Left colon (tissue), 2 donors: ENCODE measurements around the gene KLHL3. TPM values are rescaled to one million over a fixed set of nuclear protein-coding genes. Genes with fewer than 3 reads are reported as not detected.

ENCODE experiments used
- ATAC-seq: fragments of 200-7000 bp; cut with Tn5 transposase; one replicate; pipeline ENCODE4 v1.9.1; 2020; ENCODE audit warnings: mild to moderate bottlenecking, moderate library complexity
- DNase-seq, 2 donors: peaks; one replicate each; pipeline ENCODE4 v3.0.0-alpha.2; 2020
- intact Hi-C, 2 donors: fragments of 100-400 bp; cut with DNase I in 1 of 2; cut with micrococcal nuclease in 1 of 2; formaldehyde crosslinking; loops; one replicate each; pipeline versions ENCODE4 v1.11.2 to v1.14.0; 2022; cut with DNase I, micrococcal nuclease
- microRNA-seq, 2 donors: library from miRNA; unstranded; fragments of <30 nt; microRNA quantifications; one replicate each; pipeline versions ENCODE4 v1.1.0 to v1.2.0, GENCODE V29; 2020
- total RNA-seq, 2 donors: library from RNA; stranded (reverse); fragmentation: NEBNext Ultra II Directional; extraction: Animal tissue kit (Norgen Biotek cat#: 25700); gene quantifications; one replicate each; pipeline ENCODE4 v1.2.1, GENCODE V29; 2021
- donor health status: DM: no; HTN: no; CAD: no.
- donor health status: DM: yes; HTN: yes; CAD: no.

KLHL3 gene
- total RNA-seq, 2 donors from 2014 or later = 5.8 to 6.2 TPM

GRCh38 chr5:137573376-137573775, 162.5 kb downstream of the KLHL3 start:
- no peak for DNase-seq
- no peak for ATAC-seq
- intact Hi-C loops = no loop called here

- intact Hi-C loops = no loop called here
- no peak for ATAC-seq
- no peak for DNase-seq
These were observed 163.7 kb downstream of the KLHL3 start for GRCh38 chr5:137572042-137572695.

- intact Hi-C loops = no loop called here
- ATAC-seq = no peak
- no peak for DNase-seq
These were observed 165.8 kb downstream of the KLHL3 start for GRCh38 chr5:137570070-137570469.

Small RNA genes within 50 kb of the gene (microRNA-seq; reads per million reads assigned to microRNA genes)
- gene MIR874 = 166 to 347 reads per million in 2 donors

Other genes starting within 250 kb of the KLHL3 start
- 10 to 100 TPM in 1 of 2 donors, 1 to 10 TPM in 1; 2.3 to 11.1 TPM for gene SPOCK1, start 236.8 kb downstream of the KLHL3 start, total RNA-seq
- 10 to 100 TPM; 21.0 to 22.0 TPM for gene HNRNPA0, start 18.3 kb upstream of the KLHL3 start, total RNA-seq
- gene MYOT, start 131.8 kb upstream of the KLHL3 start, total RNA-seq = 1 to 10 TPM; 2.9 to 3.2 TPM
- not detected for gene PKD2L2, start 153.4 kb upstream of the KLHL3 start, total RNA-seq